HG03139 (cell line): ENCODE results near the gene PIP5K1B.
"Not testable (repeated sequence)": the region's sequence is repeated elsewhere in the genome, so short reads cannot be mapped to it uniquely, and the experiment has no call there.

Source experiments
- ATAC-seq: cut with Tn5 transposase; IDR thresholded peaks from one replicate; pipeline ENCODE4 v1.9.1; 2021; ENCODE audit not compliant: unreplicated experiment

PIP5K1B gene

GRCh38 chr9:68978501-68978900 is 273.5 kb downstream of the PIP5K1B start:
- ATAC-seq = no peak

- no peak for ATAC-seq
Measured at GRCh38 chr9:68979538-68980314, 274.7 kb downstream of the PIP5K1B start.

GRCh38 chr9:68980341-68980914 is 275.4 kb downstream of the PIP5K1B start:
- no peak for ATAC-seq

- peak; percentile 42 for ATAC-seq
Measured at GRCh38 chr9:68981789-68982188, 276.7 kb downstream of the PIP5K1B start.

DNA sequence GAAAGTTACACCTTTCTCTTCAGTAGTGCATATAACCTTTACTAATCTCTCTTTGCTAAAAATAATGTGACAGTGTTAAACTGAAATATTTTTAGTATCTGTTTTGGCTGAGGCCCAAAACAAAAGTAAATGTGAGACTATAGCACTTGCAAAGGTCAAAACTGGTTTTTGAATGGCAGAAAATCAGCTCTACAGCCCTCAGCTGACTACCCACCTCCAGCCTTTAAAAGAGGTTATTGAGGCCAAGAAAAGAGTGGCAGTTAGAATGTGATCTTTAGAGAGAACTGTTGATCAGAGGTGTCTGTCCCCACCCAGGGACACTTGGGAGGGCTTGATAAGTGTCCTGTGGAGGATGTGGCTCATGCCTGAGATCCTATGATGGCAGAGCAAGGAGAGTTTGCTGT is 278.0 kb downstream of the PIP5K1B start:
- no peak for ATAC-seq

DNA sequence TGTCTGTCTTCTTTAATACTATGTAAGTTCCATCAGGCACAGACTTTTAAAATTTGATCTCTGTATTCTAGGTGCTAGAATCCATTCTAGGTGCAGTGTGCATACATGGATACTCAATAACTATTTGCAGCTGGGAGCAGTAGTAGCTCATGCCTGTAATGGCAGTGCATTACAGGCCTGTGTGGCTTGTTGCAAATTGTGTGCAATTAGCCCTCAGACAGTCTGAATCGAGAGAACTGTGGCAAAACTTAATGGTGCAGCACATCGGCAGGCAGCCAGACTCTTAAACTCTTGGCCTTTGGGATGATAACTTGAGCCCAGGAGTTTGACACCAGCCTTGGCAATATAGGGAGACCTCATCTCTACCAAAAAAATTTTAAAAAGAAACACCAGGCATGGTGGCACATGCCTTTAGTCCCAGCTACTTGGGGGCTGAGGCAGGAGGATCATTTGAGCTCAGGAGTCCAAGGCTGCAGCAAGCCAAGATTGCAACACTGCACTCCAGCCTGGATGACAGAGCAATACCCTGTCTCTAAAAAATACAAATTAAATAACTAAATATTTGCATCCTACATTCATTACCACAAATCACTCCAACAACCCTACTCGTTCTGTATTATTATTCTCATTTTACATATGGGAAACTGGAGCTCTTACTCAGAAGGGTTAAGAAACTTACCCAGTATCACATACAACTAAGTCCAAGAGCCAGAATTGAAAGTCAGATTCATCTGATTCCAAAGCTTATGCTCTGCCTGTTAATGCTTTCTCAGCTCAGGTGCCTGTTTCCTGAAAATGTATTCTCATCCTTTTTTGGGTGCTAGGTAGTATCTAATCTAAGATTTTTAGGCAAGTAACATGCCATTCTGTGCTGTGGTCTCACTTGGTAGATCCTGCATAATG is 278.7 kb downstream of the PIP5K1B start:
- no peak for ATAC-seq

DNA sequence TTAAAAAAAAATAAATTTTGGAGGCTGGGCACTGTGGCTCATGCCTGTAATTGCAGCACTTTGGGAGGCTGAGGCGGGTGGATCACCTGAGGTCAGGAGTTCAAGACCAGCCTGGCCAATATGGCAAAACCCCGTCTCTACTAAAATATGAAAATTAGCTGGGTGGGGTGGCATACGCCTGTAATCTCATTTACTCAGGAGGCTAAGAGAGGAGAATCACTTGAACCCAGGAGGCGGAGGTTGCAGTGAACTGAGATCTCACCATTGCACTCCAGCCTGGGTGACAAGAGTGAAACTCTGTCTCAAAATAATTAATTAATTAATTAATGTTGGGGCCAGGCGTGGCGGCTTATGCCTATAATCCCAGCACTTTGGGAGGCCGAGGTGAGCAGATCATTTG is 281.9 kb downstream of the PIP5K1B start:
- not testable (repeated sequence) for ATAC-seq

DNA sequence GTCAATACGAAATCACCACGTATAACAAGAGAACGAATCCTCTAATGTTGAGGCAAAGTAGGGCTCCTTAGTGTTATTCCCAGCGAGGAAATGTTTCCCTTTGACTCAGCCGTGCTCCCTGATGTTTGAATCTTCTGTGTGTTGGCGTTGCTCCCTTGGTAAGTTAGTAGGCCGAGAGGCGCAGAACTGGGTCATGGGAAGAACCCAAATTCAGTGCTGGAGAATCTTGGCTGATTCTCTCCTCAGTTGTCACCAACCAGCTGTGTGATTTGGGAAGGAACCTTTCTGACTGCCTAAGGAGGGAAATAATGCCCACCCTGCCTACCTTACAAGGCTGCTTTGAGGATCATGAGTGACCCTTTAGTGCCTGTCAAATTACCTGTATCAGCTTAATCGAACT is 286.4 kb downstream of the PIP5K1B start:
- ATAC-seq = no peak

- no peak for ATAC-seq
Measured at GRCh38 chr9:68995776-68996175, 290.7 kb downstream of the PIP5K1B start.

DNA sequence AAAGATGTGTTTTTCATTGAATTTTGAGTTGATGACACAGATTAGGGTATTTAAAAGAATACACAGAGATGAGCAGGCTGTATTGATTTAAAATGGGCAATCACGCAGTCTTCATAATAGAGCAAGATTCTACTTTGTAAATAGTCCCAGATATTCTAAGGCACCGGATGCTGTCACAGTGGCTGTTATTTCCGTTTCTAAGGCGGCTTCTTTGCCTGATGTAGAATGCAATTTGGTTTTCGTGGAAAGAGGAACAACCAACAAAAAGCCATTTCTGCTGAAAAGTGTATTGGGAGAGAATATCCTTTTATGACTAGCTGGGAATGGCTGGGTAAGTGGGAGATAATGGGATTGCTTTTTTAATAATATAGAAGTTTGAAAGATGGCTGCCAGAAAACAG is 291.4 kb downstream of the PIP5K1B start:
- no peak for ATAC-seq

DNA sequence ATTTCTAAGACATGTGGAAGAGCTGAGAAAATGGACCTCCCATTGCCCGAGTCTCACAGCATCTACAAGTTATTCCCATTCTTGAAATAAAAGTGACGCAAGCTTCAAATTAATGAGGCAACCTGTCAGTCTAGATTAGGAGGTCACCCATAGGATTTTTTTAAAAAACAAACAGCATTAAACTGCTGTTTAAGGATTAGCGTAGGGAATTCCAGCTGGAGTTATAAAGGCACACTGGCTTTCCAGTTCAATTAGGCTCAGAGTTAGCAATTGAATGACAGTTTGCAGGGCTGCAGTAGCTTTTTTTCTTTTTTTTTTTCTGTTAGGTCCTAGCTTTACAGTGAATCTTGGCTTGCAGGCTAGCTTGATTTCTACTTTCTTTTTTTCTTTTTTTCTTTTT is 292.6 kb downstream of the PIP5K1B start:
- ATAC-seq = no peak

DNA sequence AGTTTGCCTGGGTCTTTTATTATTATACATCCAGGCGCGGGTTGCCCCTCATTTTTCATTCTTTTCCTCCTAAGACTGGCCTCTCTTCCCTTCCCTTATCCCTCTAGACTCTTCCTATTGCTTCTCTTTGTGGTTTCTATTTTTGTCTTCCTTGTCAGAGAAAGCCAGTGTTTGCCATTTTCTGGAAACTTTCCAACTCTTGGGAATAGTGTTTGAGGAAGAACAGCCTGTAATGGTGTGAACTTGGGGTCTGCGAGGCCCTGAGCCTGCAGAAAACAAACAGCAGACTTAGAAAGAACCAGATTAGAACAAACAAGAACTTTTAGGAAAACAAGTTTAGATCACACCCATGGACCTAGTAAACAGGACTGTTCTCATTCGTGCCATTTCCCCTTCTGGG is 293.3 kb downstream of the PIP5K1B start:
- no peak for ATAC-seq

- ATAC-seq = no peak
Measured at GRCh38 chr9:68998812-68999211, 293.8 kb downstream of the PIP5K1B start.

DNA sequence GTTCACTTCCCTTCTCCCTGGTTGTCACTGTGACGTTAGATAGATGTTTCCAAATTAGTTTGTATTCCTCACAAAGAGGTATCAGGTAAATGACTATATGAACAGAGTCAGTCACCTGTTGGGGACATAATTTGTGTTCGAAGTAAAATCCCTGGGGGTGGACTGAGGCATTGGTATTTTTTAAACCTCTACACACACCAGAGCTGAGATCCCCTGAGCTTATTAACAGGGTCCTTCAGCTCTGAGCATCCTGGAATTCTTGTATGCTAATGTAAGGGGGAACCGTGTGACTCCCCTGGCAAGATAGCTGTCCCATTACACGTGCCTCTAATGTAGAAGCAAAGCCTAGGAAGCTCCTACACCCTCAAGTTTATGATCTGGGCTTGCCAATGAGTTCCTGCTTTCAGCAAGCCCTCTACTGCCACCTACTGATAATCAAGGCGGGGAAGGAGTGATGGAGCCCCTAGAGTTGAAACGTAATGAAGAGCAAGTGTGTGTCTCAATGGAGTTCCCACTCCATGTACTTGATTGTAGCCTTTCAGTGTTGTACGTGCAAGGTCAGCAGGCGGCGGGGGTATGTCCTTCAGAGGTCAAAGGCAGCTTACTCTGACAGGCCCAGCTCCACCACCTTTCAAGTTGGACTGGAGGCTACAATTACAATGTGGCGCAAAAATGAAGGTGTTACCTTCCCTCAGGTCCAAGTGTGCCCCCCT is 294.5 kb downstream of the PIP5K1B start:
- ATAC-seq = peak; percentile 68

- no peak for ATAC-seq
Measured at GRCh38 chr9:69001921-69002320, 296.9 kb downstream of the PIP5K1B start.

DNA sequence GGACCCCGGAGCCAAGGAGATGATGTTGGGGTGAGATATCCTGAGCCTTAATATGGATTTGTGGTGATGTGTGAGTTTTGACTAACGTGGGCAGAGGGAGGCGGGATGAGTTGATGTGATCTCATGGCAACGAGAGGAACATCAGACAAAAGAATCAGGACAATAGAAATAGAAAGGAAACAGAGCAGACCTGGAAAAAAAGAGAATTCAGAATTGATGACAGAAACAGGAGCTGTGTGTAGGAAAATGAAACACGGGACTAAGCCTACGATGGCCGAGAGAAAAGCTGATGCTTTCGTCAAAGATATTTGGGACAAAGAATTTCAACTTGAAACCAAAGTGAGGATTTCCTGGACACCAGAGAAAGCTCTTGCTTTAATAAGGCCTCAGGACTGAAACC is 298.0 kb downstream of the PIP5K1B start:
- ATAC-seq = no peak

DNA sequence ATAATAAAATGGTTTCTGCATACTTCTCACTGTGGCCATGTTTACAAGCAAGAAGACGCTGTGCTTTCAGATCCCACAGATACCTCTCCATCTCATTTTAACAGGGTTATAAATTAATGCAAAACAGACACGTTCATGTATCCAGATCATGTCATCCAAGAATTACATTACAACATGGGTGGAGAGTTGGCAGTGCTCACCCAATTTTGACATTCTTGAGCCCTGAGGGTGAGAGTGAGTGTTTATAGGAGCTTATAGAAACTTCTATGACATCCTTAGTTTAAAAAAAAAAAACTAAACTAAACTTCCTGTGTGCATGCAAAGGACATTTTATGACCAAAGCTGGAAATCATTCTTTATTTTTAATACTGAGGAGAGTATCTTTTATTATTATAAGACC is 299.8 kb downstream of the PIP5K1B start:
- no peak for ATAC-seq

GRCh38 chr9:69009708-69010107 is 304.7 kb downstream of the PIP5K1B start:
- no peak for ATAC-seq

GRCh38 chr9:69012696-69013381 is 307.8 kb downstream of the PIP5K1B start:
- ATAC-seq = no peak

- ATAC-seq = no peak
Measured at GRCh38 chr9:69013382-69013727, 308.3 kb downstream of the PIP5K1B start.

DNA sequence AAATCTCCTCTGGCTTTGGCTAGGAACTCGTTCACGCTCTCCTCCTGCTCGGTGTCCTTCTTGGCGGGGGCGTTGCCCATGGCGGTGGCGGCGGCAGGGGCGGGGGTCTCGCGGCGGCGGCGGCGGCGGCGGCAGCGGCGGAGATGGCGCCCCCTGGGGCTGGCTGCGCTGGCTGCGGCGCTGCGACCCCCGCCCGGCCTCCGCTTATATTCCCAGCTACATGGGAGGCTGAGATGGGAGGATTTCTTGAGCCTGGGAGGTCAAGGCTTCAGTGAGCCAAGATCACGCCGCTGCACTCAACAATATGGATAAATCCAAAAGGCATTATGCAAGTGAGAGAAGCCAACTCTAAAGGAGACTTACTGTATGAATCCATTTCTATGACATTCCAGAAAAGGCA is 309.0 kb downstream of the PIP5K1B start, which contains the start of gene PRKACG:
Gene PRKACG, minus strand, starts transcription at position 101 of the 400 bp plus-strand sequence. Its CDS starts 21 bp downstream, at position 80.
- ATAC-seq = no peak
